C4-2B (cell line): Measurements from ENCODE around the gene DNAH6.

Source experiments
- ZFX ChIP-seq: fragments of 450-650 bp; IDR thresholded peaks from 2 replicates; pipeline ENCODE4 v1.6.1; 2017
- TF ChIP-seq, protein P1 (sequence below): fragments of 450-650 bp; conservative IDR thresholded peaks from 2 replicates; pipeline ENCODE4 v1.5.1; 2017; ENCODE audit warnings: mild to moderate bottlenecking

DNA sequence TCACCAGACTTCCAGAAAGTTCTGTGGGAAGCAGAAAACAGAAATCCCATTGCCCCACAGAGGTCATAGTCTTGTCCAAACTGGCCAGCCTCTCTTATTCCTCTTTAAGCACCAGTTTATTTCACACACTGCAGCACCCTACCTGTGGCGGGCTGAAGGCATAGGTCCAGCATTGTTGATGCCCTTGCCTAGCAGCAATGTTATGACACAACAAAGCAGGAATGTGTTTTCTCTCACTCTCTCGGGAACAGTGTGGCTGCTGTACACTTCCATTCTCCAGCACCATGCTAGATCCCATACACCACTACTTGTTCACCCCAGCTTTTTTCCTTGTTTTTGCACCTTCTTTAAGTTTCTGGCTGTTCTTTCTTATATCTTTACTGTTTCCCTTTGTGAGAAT is 181.6 kb downstream of the DNAH6 start:
- TF ChIP-seq, protein P1, sequence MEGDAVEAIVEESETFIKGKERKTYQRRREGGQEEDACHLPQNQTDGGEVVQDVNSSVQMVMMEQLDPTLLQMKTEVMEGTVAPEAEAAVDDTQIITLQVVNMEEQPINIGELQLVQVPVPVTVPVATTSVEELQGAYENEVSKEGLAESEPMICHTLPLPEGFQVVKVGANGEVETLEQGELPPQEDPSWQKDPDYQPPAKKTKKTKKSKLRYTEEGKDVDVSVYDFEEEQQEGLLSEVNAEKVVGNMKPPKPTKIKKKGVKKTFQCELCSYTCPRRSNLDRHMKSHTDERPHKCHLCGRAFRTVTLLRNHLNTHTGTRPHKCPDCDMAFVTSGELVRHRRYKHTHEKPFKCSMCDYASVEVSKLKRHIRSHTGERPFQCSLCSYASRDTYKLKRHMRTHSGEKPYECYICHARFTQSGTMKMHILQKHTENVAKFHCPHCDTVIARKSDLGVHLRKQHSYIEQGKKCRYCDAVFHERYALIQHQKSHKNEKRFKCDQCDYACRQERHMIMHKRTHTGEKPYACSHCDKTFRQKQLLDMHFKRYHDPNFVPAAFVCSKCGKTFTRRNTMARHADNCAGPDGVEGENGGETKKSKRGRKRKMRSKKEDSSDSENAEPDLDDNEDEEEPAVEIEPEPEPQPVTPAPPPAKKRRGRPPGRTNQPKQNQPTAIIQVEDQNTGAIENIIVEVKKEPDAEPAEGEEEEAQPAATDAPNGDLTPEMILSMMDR = no peak
- TF ChIP-seq ZFX = no peak
